ENCODE results near the gene SETBP1.

GRCh38 chr18:44960580-44960979 is 279.9 kb downstream of the SETBP1 start:
- TF ChIP-seq CTCF (IDR thresholded peaks at IDR 0.05) (no peak), POLR2A (IDR thresholded peaks at IDR 0.05) (no peak), POLR2AphosphoS5 (IDR thresholded peaks at IDR 0.05) (no peak), EP300 (IDR thresholded peaks at IDR 0.05; ENCODE audit: low read depth) (no peak)
